ENCODE data around the gene VEZT.

DNA sequence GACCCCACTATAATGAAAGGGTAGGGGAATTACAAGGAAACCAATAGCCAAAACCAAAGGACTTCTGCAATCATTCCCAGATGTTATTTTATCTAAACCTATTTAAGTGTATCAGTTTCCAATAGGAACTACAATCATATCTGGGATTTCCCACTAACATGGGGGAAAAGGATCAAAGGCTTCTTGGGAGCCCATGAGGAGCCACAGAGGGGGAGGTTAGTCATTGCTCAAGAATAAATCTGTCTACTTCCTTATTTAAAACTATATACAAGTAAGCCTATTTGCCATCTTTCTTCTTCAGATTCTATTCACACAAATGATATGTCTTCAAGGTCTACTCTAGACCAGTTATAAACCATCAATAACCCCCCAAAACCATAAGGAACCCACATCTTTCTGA lies 33.5 kb upstream of the VEZT start:
- TF ChIP-seq, protein P1, sequence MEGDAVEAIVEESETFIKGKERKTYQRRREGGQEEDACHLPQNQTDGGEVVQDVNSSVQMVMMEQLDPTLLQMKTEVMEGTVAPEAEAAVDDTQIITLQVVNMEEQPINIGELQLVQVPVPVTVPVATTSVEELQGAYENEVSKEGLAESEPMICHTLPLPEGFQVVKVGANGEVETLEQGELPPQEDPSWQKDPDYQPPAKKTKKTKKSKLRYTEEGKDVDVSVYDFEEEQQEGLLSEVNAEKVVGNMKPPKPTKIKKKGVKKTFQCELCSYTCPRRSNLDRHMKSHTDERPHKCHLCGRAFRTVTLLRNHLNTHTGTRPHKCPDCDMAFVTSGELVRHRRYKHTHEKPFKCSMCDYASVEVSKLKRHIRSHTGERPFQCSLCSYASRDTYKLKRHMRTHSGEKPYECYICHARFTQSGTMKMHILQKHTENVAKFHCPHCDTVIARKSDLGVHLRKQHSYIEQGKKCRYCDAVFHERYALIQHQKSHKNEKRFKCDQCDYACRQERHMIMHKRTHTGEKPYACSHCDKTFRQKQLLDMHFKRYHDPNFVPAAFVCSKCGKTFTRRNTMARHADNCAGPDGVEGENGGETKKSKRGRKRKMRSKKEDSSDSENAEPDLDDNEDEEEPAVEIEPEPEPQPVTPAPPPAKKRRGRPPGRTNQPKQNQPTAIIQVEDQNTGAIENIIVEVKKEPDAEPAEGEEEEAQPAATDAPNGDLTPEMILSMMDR (IDR thresholded peaks at IDR 0.05), result no peak
- TF ChIP-seq EP300 (IDR thresholded peaks at IDR 0.05; ENCODE audit: low read depth), result no peak

Data from transverse colon (tissue), 3 donors.